ENCODE measurements around the gene DCLK1. TPM values are rescaled to one million over a fixed set of nuclear protein-coding genes. Genes with fewer than 3 reads are reported as not detected.
"Not testable (repeated sequence)": the region's sequence is repeated elsewhere in the genome, so short reads cannot be mapped to it uniquely, and the experiment has no call there.

The DCLK1 gene
- total RNA-seq, 1 donor from 2014 or later, result not detected

DNA sequence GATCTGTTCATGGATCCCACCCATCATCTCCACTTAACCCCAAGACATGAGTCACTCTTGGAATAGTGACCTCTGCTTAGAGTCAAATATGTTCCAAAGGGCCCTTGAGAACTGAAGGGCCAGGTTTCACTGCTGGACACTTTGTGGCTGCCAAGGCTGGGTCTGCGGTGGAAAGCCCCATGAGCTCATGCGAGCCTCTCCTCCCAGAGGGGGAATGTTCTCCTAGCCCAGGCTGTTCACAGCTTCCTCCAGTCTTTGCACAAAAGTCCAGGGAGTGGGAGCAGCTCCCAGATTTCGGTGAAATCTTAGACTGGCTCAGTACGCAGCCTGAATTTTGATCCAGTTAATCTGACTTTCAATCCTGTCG is 732 bp upstream of the DCLK1 start:
- intact Hi-C loops (cut with micrococcal nuclease), result no loop called here

DNA sequence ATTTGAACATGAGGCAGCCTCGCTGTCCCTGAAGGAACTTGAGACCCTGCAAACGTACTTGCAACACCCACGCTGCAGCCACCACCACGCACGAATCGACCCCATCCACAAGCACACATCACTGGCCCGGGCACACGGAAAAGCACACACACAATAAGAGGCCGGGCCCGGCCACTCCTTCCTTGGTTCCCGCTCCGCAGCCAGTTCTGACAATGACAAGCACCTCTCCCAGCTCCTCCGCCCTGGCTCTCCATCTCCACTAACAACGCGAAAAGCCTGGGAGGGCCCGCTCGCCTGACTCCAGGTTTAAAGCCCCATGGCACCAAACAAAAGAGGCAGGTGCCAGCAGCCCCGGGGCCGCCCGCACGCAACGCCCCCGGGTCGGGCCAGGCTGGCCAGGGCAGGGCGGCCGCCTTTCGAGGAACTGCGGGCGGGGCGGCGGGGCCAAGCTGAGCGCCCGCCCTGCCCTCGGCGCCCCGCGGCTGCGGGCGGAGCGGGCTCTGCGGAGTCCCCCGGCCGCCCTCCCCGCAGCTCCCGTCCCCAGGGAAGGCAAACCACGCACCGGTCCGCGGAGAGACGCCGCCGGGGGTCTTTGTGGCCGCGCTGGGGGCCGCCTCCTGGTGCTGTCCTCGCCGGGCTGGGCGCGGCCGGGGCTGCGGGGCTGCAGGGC is 495 bp downstream of the DCLK1 start:
- intact Hi-C loops (cut with micrococcal nuclease), result no loop called here

DNA sequence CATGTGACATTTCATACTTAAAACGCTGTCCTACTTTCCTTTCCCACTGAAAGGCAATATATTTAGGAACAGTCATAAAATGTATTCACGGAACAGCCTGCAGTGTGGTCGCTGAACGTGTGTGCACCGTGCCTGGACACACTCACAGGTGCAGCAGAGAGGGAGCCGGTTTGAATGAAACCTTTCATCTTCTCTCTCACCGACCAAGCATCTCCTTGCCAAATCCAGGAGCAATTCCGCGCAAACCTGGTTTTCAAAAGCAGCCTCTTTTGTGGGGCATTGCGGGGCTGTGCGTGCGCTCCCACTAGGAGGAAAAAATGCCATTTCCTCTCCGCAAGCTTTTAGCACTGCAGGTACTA is 1.0 kb downstream of the DCLK1 start:
- intact Hi-C loops (cut with micrococcal nuclease), result no loop called here

DNA sequence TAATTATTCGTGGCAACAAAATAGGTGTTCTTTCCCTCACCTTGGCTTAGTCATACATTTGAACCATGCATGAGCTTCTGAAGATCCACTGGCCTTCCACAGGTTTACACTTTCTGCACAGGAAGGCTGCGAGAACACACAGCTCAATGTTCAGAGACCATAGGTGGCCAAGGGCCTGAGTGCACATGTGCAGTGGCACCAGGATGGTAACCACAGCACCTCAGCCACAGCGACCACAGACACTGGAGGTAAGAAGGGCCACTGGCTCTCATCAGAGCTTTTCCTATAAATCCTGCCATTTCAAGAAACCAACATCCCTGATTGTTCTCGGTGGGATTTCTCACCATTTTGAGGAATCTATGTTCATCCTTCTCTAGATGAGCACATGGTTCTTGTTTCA is 1.6 kb downstream of the DCLK1 start:
- intact Hi-C loops (cut with micrococcal nuclease), result no loop called here

DNA sequence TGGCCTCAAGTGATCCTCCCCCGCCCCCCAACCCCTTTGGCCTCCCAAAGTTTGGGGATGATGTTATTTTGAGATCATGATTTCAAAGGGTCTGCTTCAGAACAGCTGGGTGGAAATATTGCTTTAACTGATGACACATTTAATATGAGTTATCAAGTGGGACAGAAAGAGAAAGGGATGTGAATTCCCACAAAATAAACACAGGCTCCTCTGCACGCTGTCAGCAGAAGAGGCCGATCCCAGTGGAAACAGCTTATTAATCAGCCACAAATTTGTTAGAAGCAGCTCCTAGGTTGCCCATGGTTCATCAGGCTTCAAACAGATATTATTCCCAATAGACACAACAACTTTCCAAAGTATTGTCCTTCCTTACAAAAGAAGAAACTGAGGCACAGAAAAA is 4.7 kb downstream of the DCLK1 start:
- intact Hi-C loops (cut with micrococcal nuclease), result no loop called here

GRCh38 chr13:36125841-36126240 is 5.3 kb downstream of the DCLK1 start:
- intact Hi-C loops (cut with micrococcal nuclease), result no loop called here

- intact Hi-C loops (cut with micrococcal nuclease), result no loop called here
Measured at GRCh38 chr13:36124236-36124822, 6.9 kb downstream of the DCLK1 start.

- intact Hi-C loops (cut with micrococcal nuclease), result no loop called here
Measured at GRCh38 chr13:36115306-36115705, 15.9 kb downstream of the DCLK1 start.

DNA sequence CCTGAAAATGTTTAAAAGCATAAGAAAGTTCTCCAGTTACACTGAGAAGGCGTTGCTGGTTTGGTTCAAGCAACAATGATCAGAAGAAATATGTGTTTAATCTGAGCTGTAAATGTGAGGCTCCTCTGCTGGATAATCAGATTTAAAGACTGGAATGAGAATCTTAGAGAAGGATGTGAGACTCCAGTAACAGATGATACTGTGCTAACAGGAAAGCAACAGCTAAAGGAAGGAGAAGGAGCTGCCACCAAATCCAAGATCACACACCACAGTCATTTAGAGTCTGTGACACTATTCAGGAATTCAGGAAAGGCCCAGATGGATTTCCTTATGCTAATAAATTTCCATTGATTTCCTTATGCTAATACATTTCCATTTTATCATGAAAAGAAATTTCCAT is 16.9 kb downstream of the DCLK1 start:
- intact Hi-C loops (cut with micrococcal nuclease), result no loop called here

DNA sequence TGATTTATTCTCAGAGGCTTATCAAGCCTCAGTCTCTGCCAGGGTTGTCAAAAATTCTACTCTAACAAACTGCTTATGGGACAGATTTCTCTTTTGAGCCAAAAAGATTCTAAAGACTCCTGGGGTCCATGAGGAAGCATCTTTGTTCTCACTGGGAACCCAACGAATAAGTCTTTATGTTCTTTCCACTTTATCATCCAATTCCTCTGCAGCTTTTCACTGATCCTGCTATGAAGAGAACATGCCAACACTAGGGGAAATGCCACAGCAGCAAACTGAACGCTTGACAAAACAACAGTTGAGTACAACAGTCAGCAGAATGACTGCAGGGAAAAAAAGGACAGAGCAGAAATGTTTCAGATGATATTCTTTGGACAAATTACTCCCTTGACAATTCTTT is 22.2 kb downstream of the DCLK1 start:
- intact Hi-C loops (cut with micrococcal nuclease), result no loop called here

DNA sequence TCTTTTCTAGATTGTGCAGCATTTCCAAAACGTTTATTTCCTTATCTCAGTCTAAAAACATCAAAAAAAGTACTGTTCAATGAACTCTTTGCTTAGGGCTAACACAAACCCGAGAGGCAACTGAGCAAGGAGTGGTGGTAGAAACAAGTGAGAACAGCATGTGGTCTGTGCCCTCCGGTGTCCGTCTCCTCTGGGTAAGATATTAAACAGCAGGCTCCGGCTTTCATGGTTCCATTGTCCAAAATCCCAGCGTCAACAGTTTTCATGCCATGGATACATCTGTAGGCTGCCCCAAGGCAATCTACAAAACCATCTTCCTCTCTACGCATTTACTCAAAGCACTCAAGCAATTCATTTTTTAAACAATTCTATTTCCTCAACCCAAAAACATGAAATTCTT is 22.8 kb downstream of the DCLK1 start:
- intact Hi-C loops (cut with micrococcal nuclease), result no loop called here

DNA sequence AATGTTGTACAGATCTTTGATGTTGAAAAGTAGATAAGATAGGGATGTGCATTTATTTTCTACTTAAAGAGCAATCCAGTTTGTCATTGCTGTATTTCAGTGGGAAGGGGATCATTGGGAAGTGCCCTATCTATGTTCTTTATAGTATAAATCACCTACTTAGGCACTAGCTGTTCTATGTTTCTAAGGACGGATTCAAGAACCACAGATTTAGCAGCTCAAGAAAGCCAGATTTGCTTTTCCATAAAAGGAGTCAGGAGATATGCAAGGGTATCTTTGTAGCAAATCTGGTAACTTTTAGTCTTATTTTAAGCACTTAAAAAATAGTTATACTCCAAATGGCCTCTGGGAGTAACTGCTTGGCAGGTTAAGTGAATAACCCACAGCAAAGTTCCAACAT is 23.7 kb downstream of the DCLK1 start:
- intact Hi-C loops (cut with micrococcal nuclease), result no loop called here

GRCh38 chr13:36105726-36106125 is 25.5 kb downstream of the DCLK1 start:
- intact Hi-C loops (cut with micrococcal nuclease), result no loop called here

- intact Hi-C loops (cut with micrococcal nuclease), result no loop called here
Measured at GRCh38 chr13:36102721-36103120, 28.5 kb downstream of the DCLK1 start.

GRCh38 chr13:36101907-36102306 is 29.3 kb downstream of the DCLK1 start:
- intact Hi-C loops (cut with micrococcal nuclease), result not testable (repeated sequence)

DNA sequence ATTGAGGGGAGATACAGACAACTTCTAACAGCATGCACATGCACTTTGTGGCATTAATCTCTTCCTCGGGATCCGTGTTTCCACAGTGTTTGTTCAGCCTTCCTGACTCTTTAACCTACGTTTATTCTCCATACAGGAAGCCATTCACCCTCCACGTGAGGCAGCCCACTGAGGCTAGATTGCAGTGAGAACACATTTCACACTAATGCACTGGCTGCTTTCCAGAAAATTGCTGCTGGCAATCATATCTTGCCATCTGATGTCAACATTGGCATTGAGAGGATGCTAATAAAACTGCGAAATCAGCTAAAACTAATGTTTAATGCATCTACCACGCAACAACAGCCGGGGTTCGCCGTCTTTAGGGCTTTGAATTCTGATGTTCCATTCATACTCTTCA is 30.0 kb downstream of the DCLK1 start:
- intact Hi-C loops (cut with micrococcal nuclease), result no loop called here

DNA sequence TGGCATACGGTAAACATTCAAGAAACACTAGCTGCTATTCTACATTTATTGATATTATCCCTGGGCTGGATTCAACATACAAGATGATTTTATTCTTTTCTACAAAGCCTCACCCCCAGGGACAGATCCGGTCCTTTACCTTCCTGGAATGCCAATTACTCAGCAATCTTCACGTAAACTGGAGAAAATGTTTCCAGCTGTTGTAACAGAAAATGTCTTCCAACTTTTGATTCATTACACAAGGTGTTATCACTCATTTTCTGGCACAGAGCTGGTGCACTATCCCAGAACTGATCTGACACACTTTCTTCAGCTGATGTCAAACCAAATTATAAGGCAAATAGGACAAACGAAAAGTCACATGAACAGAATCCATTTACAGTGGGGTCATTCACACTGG is 33.1 kb downstream of the DCLK1 start:
- intact Hi-C loops (cut with micrococcal nuclease), result no loop called here

GRCh38 chr13:36096461-36097416 is 34.4 kb downstream of the DCLK1 start:
- intact Hi-C loops (cut with micrococcal nuclease), result no loop called here

GRCh38 chr13:36094478-36094877 is 36.7 kb downstream of the DCLK1 start:
- intact Hi-C loops (cut with micrococcal nuclease), result no loop called here

DNA sequence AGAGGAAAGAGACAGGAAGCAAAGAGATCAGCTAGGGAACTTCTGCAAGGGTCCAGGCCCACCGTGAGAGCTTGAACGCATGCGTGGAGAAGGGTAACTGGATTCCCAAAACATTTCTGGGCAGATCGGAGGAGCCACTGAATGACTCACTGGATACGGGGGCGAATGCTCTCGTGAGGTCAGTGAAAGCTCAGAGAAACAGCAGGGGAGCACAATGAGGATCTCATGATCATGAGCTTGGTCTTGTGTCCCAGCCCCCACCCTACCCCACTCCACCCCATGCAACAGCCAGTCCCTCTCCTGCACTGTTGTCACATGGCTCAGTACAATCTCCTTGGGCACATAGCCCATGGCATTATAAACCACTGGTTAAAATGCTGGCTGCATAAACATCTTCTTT is 40.6 kb downstream of the DCLK1 start:
- intact Hi-C loops (cut with micrococcal nuclease), result no loop called here

- intact Hi-C loops (cut with micrococcal nuclease), result no loop called here
Measured at GRCh38 chr13:36089130-36089647, 42.0 kb downstream of the DCLK1 start.

- intact Hi-C loops (cut with micrococcal nuclease), result no loop called here
Measured at GRCh38 chr13:36088463-36088862, 42.7 kb downstream of the DCLK1 start.
